H1 (cell line): ENCODE measurements around the gene MRAP. TPM values are rescaled to one million over a fixed set of nuclear protein-coding genes. Genes with fewer than 3 reads are reported as not detected.

Source experiments
- CTCF ChIA-PET: fragments of 300-600 bp; sonication (Branson Sonifier 250); formaldehyde crosslinking; loops from one replicate; lab custom pipeline; 2021; ENCODE audit not compliant: partially characterized antibody; lab: Charles Lee
- POLR2A ChIA-PET: fragments of 300-600 bp; sonication (Branson Sonifier 250); formaldehyde crosslinking; loops from one replicate; lab custom pipeline; 2021; ENCODE audit warnings: inconsistent platforms; ENCODE audit not compliant: partially characterized antibody; lab: Charles Lee
- DNase-seq, 2 experiments: peaks; one replicate each; pipeline versions ENCODE4 v3.0.0 to v3.0.0-alpha.2; 2010 to 2022; ENCODE audit warnings: low spot score in 2 of 2, low read depth in 1 of 2, mixed read lengths in 1 of 2
- FAIRE-seq: peaks from 2 replicates; lab custom pipeline; 2011; peaks lifted over from hg19 to GRCh38; lab: Jason Lieb, UNC
- H2AFZ ChIP-seq: 2 replicates; pipeline ENCODE4 v1.8.1; 2012; ENCODE audit warnings: low read length, inconsistent platforms
- H2AK5ac ChIP-seq: 2 replicates; pipeline ENCODE4 v1.6.1; 2013; ENCODE audit warnings: low read depth, low read length
- H2BK120ac ChIP-seq: replicated peaks from 2 replicates; pipeline ENCODE3; 2013; ENCODE audit warnings: low read depth, low read length, inconsistent platforms
- H2BK12ac ChIP-seq: 2 replicates; pipeline ENCODE4 v1.6.1; 2013; ENCODE audit warnings: low read depth, low read length
- H2BK15ac ChIP-seq: 2 replicates; pipeline ENCODE4 v1.6.1; 2013; ENCODE audit warnings: low read length
- H2BK20ac ChIP-seq: 2 replicates; pipeline ENCODE4 v1.6.1; 2013; ENCODE audit warnings: low read length
- H2BK5ac ChIP-seq: 2 replicates; pipeline ENCODE4 v1.6.1; 2013; ENCODE audit warnings: low read depth, low read length
- H3K14ac ChIP-seq: 2 replicates; pipeline ENCODE4 v1.6.1; 2013; ENCODE audit warnings: inconsistent platforms; ENCODE audit not compliant: insufficient read length
- H3K18ac ChIP-seq: 2 replicates; pipeline ENCODE4 v1.6.1; 2013; ENCODE audit warnings: low read length; ENCODE audit errors: extremely low read depth
- H3K23ac ChIP-seq: 2 replicates; pipeline ENCODE4 v1.6.1; 2013; ENCODE audit warnings: inconsistent platforms; ENCODE audit not compliant: insufficient read length
- H3K23me2 ChIP-seq: 2 replicates; pipeline ENCODE4 v1.6.1; 2013; ENCODE audit warnings: low read depth, low read length
- H3K27ac ChIP-seq: 2 replicates; pipeline ENCODE4 v1.6.1; 2011; ENCODE audit warnings: low read depth, low read length, inconsistent platforms
- H3K27me3 ChIP-seq, 4 experiments: replicated peaks in 1 of 4; 1 replicate in 1 of 4; 2 replicates in 3 of 4; pipeline versions ENCODE4 v1.6.1 to v1.8.1; 2011 to 2013; ENCODE audit warnings: low read length in 3 of 4, mild to moderate bottlenecking in 3 of 4, inconsistent platforms in 2 of 4, mixed read lengths in 2 of 4, moderate library complexity in 1 of 4; ENCODE audit not compliant: control insufficient read depth in 3 of 4, insufficient read depth in 3 of 4; ENCODE audit errors: extremely low read depth in 1 of 4
- H3K36me3 ChIP-seq, 4 experiments: 2 replicates each; pipeline versions ENCODE4 v1.6.1 to v1.8.1; 2011 to 2013; ENCODE audit warnings: mild to moderate bottlenecking in 4 of 4, low read length in 3 of 4, moderate library complexity in 2 of 4, control low read depth in 1 of 4, inconsistent platforms in 1 of 4; ENCODE audit not compliant: insufficient read depth in 4 of 4, control insufficient read depth in 2 of 4
- H3K4ac ChIP-seq: replicated peaks from 2 replicates; pipeline ENCODE3; 2013; ENCODE audit warnings: low read length, low read depth, mixed read lengths, inconsistent platforms; ENCODE audit not compliant: insufficient read length
- H3K4me1 ChIP-seq, 4 experiments: replicated peaks in 1 of 4; 1 replicate in 1 of 4; 2 replicates in 3 of 4; pipeline versions ENCODE4 v1.6.1 to v1.8.1; 2011 to 2013; ENCODE audit warnings: low read length in 3 of 4, inconsistent platforms in 2 of 4, mixed read lengths in 1 of 4; ENCODE audit not compliant: insufficient read depth in 4 of 4, control insufficient read depth in 3 of 4
- H3K4me2 ChIP-seq, 2 experiments: 2 replicates each; pipeline versions ENCODE4 v1.6.1 to v1.8.1; 2011 to 2013; ENCODE audit warnings: low read depth in 2 of 2, low read length in 2 of 2, control low read depth in 1 of 2, inconsistent platforms in 1 of 2, mild to moderate bottlenecking in 1 of 2; ENCODE audit not compliant: insufficient read depth in 1 of 2
- H3K4me3 ChIP-seq, 4 experiments: fragments of 200-600, 300-600 bp in 1 of 4; sonication (generic), shearing (Covaris generic), sonication (Bioruptor Twin) in 1 of 4; 2 replicates each; pipeline versions ENCODE4 v1.5.1 to v1.8.1; 2011 to 2016; ENCODE audit warnings: low read length in 4 of 4, low read depth in 3 of 4, control low read depth in 2 of 4, inconsistent platforms in 2 of 4, mild to moderate bottlenecking in 2 of 4, mixed read lengths in 1 of 4, moderate library complexity in 1 of 4; ENCODE audit not compliant: insufficient read depth in 2 of 4; ENCODE audit errors: extremely low read depth in 1 of 4
- H3K56ac ChIP-seq: replicated peaks from 2 replicates; pipeline ENCODE3; 2013; ENCODE audit warnings: low read depth, mild to moderate bottlenecking, mixed read lengths, low read length, inconsistent platforms; ENCODE audit not compliant: insufficient read length
- H3K79me1 ChIP-seq: 2 replicates; pipeline ENCODE4 v1.6.1; 2013; ENCODE audit warnings: low read depth, low read length, control low read depth
- H3K79me2 ChIP-seq, 2 experiments: 2 replicates each; pipeline versions ENCODE4 v1.6.1 to v1.8.1; 2012 to 2013; ENCODE audit warnings: low read length in 2 of 2, mild to moderate bottlenecking in 2 of 2, inconsistent platforms in 1 of 2; ENCODE audit not compliant: insufficient read depth in 2 of 2, control insufficient read depth in 1 of 2
- H3K9ac ChIP-seq, 4 experiments: replicated peaks in 1 of 4; 1 replicate in 1 of 4; 2 replicates in 3 of 4; pipeline versions ENCODE4 v1.6.1 to v1.8.1; 2011 to 2013; ENCODE audit warnings: low read depth in 3 of 4, low read length in 3 of 4, control low read depth in 2 of 4, mild to moderate bottlenecking in 2 of 4, moderate library complexity in 2 of 4, inconsistent platforms in 1 of 4; ENCODE audit errors: extremely low read depth in 1 of 4
- H3K9me3 ChIP-seq, 2 experiments: 2 replicates each; pipeline versions ENCODE4 v1.6.1 to v1.8.1; 2012 to 2013; ENCODE audit warnings: mild to moderate bottlenecking in 2 of 2, moderate library complexity in 2 of 2, control low read depth in 1 of 2, inconsistent platforms in 1 of 2, low read depth in 1 of 2, low read length in 1 of 2, mixed read lengths in 1 of 2; ENCODE audit not compliant: insufficient read depth in 2 of 2
- H4K20me1 ChIP-seq, 2 experiments: replicated peaks in 1 of 2; 2 replicates each; pipeline versions ENCODE3 to v1.8.1; 2011 to 2013; ENCODE audit warnings: inconsistent platforms in 2 of 2, low read length in 2 of 2, mild to moderate bottlenecking in 1 of 2; ENCODE audit not compliant: insufficient read depth in 2 of 2, control insufficient read depth in 1 of 2
- H4K5ac ChIP-seq: 2 replicates; pipeline ENCODE4 v1.6.1; 2013; ENCODE audit warnings: low read length, low read depth, mixed read lengths, inconsistent platforms; ENCODE audit not compliant: insufficient read length
- H4K8ac ChIP-seq: 2 replicates; pipeline ENCODE4 v1.8.0; 2013; ENCODE audit warnings: mild to moderate bottlenecking, moderate library complexity, low read length, inconsistent platforms; ENCODE audit not compliant: insufficient read depth; ENCODE audit errors: extremely low read depth
- H4K91ac ChIP-seq: replicated peaks from 2 replicates; pipeline ENCODE3; 2013; ENCODE audit warnings: low read length, mixed read lengths, inconsistent platforms; ENCODE audit not compliant: insufficient read length
- BCL11A ChIP-seq, 2 experiments: IDR thresholded peaks; one replicate each; pipeline ENCODE4 v1.6.1; 2011; ENCODE audit warnings: low read depth in 2 of 2, low read length in 2 of 2, mild to moderate bottlenecking in 2 of 2
- POLR2A ChIP-seq, 2 experiments: IDR thresholded peaks; 1 replicate in 1 of 2; 2 replicates in 1 of 2; pipeline ENCODE4 v1.6.1; 2011; ENCODE audit warnings: low read depth in 2 of 2, low read length in 2 of 2, mild to moderate bottlenecking in 2 of 2; ENCODE audit errors: control extremely low read depth in 1 of 2
- SP1 ChIP-seq: IDR thresholded peaks from 2 replicates; pipeline ENCODE4 v1.6.1; 2011; ENCODE audit warnings: low read depth, low read length
- SUZ12 ChIP-seq: fragments of 200-600 bp; sonication (generic); IDR thresholded peaks from 2 replicates; pipeline ENCODE4 v1.6.1; 2012; ENCODE audit warnings: mild to moderate bottlenecking, inconsistent platforms, low read length, moderate library complexity, mixed read lengths
- TAF7 ChIP-seq: optimal IDR thresholded peaks from 2 replicates; pipeline ENCODE3; 2011; ENCODE audit warnings: low read depth, mild to moderate bottlenecking, inconsistent platforms, low read length, moderate library complexity, borderline replicate concordance
- WGBS, 2 experiments: shearing (Covaris generic) in 1 of 2; methylation state at CpG; one replicate each; pipeline versions ENCODE4 v1.1.6 to v1.1.7; 2013 to 2015; ENCODE audit warnings: low lambda C conversion rate in 2 of 2, mixed read lengths in 2 of 2, inconsistent platforms in 1 of 2, low coverage in 1 of 2, missing lambda C conversion rate in 1 of 2; ENCODE audit not compliant: insufficient replicate concordance in 2 of 2, insufficient coverage in 1 of 2, insufficient read length in 1 of 2; ENCODE audit errors: extremely low coverage in 1 of 2, missing lambda C conversion rate in 1 of 2; 5-methylcytosine and 5-hydroxymethylcytosine counted together
- polyA plus RNA-seq, 7 experiments: library from polyadenylated mRNA; depleted of rRNA in 3 of 7; stranded (reverse) in 5 of 7; unstranded in 2 of 7; fragments of >200 nt in 5 of 7; fragments of 200-250 nt in 2 of 7; gene quantifications; 1 replicate in 5 of 7; 2 replicates in 1 of 7; 4 replicates in 1 of 7; pipeline versions ENCODE4 v1.2.1 to v1.2.3, GENCODE V29; 2011 to 2013; ENCODE audit warnings: missing spikeins in 2 of 7, mixed read lengths in 2 of 7
- total RNA-seq: library from RNA; stranded (reverse); fragmentation: NEBNext Ultra II Directional; extraction: Animal tissue kit (Norgen Biotek cat#: 25700); gene quantifications from 2 replicates; pipeline ENCODE4 v1.2.1, GENCODE V29; 2021
- TF ChIP-seq, protein P1 (sequence below): IDR thresholded peaks from 2 replicates; pipeline ENCODE4 v1.6.1; 2012; ENCODE audit warnings: inconsistent platforms

MRAP gene
- total and polyA plus RNA-seq, 2 of the 8 experiments (the other 6 are each of a cell fraction or from before 2014, with no cell fraction given) = not detected

DNA sequence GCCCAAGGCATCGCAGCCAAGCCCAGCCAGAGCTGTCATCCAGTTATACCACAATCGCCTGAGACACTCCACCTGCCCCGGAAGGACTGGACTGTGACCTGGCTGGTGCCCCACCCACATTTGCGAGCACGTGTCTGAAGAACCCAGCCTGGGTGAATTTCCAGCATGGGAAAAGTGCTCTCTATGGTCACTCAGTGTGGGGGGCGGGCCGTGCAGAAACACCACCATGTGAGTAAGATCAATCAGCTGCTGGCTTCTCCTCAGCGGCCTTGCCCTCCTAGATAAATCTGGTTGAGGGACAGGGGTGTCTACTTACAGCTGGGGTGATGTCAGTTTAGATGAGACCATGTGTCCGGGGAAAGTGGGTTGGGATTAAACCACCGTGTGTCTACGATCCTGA, 49.3 kb downstream of the MRAP start:
- no peak overlapping the region for H2BK5ac ChIP-seq
- no peak overlapping the region for H2BK15ac ChIP-seq
- DNase-seq (no peak), FAIRE-seq (no peak)
- H3K9ac ChIP-seq = no peak overlapping the region
- no peaks in the 10 kb centered on the region for H3K27me3 ChIP-seq
- no peak overlapping the region for H4K91ac ChIP-seq
- no peak overlapping the region for H3K23ac ChIP-seq
- no peaks in the 10 kb centered on the region for H3K23me2 ChIP-seq
- no peak overlapping the region for H2AFZ ChIP-seq
- H3K27ac ChIP-seq = no peak overlapping the region
- H3K14ac ChIP-seq = no peak overlapping the region
- no peak overlapping the region for H2BK120ac ChIP-seq
- H4K20me1 ChIP-seq = peaks cover 5 to 7% of the 10 kb centered on the region in 2 experiments
- H3K4ac ChIP-seq = no peak overlapping the region
- no peak overlapping the region for H3K4me2 ChIP-seq
- ChIA-PET CTCF (interaction anchor here (1.4 kb wide), 2 partner anchors 12 to 14 kb away, joined by 3 to 5 read pairs; no protein-coding TSS in a partner anchor), POLR2A (no interaction called here)
- no peak overlapping the region for H4K5ac ChIP-seq
- WGBS, 2 experiments = 97% methylated on average over 11 of the region's 11 CpGs; no CpG with 5 or more reads in 1 of the 2 experiments
- H3K9me3 ChIP-seq = no peaks in the 10 kb centered on the region
- H3K18ac ChIP-seq = no peak overlapping the region
- H2BK20ac ChIP-seq = no peak overlapping the region
- no peak overlapping the region for H2BK12ac ChIP-seq
- no peak overlapping the region for H2AK5ac ChIP-seq
- H3K79me1 ChIP-seq = no peaks in the 10 kb centered on the region
- H3K4me3 ChIP-seq = no peak overlapping the region
- H4K8ac ChIP-seq = no peak overlapping the region
- H3K4me1 ChIP-seq = no peaks in the 10 kb centered on the region
- TF ChIP-seq SP1 (no peak), SUZ12 (no peak), TAF7 (no peak), POLR2A (IDR thresholded peaks at IDR 0.05; ENCODE audit: control extremely low read depth in 1 of 2, low read depth in 2 of 2, low read length in 2 of 2) (no peak), BCL11A (IDR thresholded peaks at IDR 0.05; ENCODE audit: low read depth in 2 of 2, low read length in 2 of 2) (no peak)
- TF ChIP-seq, protein P1, sequence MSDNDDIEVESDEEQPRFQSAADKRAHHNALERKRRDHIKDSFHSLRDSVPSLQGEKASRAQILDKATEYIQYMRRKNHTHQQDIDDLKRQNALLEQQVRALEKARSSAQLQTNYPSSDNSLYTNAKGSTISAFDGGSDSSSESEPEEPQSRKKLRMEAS = no peak
- TF ChIP-seq, all 59 proteins: peak for 0
- Histone ChIP-seq H3K56ac (no peak overlapping the region), H3K36me3 (peaks cover 46 to 88% (median 80%) of the 10 kb centered on the region in 4 experiments), H3K79me2 (no peaks in the 10 kb centered on the region)
